Measurements from ENCODE around the gene SETD7. TPM values are rescaled to one million over a fixed set of nuclear protein-coding genes. Genes with fewer than 3 reads are reported as not detected.

Gene SETD7
- total RNA-seq, 2 donors from 2014 or later, result 71.7 to 100 TPM

- DNase-seq (ENCODE audit: low spot score), result no peak
- 74% methylated on average over 6 of the region's 6 CpGs for WGBS
- Histone ChIP-seq H3K36me3 (no peaks in the 10 kb centered on the region), H3K4me1 (replicated peaks) (no peaks in the 10 kb centered on the region), H3K4me3 (no peak overlapping the region), H3K27ac (no peak overlapping the region), H3K27me3 (replicated peaks; ENCODE audit: insufficient read depth) (no peaks in the 10 kb centered on the region), H3K9me3 (no peaks in the 10 kb centered on the region)
- no peak for TF ChIP-seq CTCF (IDR thresholded peaks at IDR 0.05)
- TF ChIP-seq POLR2AphosphoS5 (IDR thresholded peaks at IDR 0.05), result no peak
- no peak for TF ChIP-seq POLR2A (IDR thresholded peaks at IDR 0.05)
- intact Hi-C loops (cut with DNase I), result loop anchor here (5.0 kb wide), 1 partner anchor 53 kb away; no protein-coding TSS in a partner anchor
Measured at GRCh38 chr4:139599594-139600374, 43.8 kb upstream of the SETD7 start.

GRCh38 chr4:139599076-139599475 is 43.1 kb upstream of the SETD7 start:
- H3K4me3 ChIP-seq, result no peak overlapping the region
- H3K36me3 ChIP-seq, result no peaks in the 10 kb centered on the region
- TF ChIP-seq POLR2AphosphoS5 (IDR thresholded peaks at IDR 0.05) (no peak), CTCF (IDR thresholded peaks at IDR 0.05) (no peak), POLR2A (IDR thresholded peaks at IDR 0.05) (no peak)
- no peaks in the 10 kb centered on the region for H3K4me1 ChIP-seq (replicated peaks)
- no peaks in the 10 kb centered on the region for H3K27me3 ChIP-seq (replicated peaks; ENCODE audit: insufficient read depth)
- WGBS, result 90% methylated on average over 3 of the region's 3 CpGs
- no peaks in the 10 kb centered on the region for H3K9me3 ChIP-seq
- intact Hi-C loops (cut with DNase I), result no loop called here
- DNase-seq (ENCODE audit: low spot score), result no peak
- no peak overlapping the region for H3K27ac ChIP-seq

GRCh38 chr4:139596684-139597279 is 40.8 kb upstream of the SETD7 start:
- TF ChIP-seq POLR2A (IDR thresholded peaks at IDR 0.05) (no peak), CTCF (IDR thresholded peaks at IDR 0.05) (no peak)
- Histone ChIP-seq H3K4me1 (replicated peaks) (no peaks in the 10 kb centered on the region), H3K36me3 (no peaks in the 10 kb centered on the region), H3K27me3 (replicated peaks; ENCODE audit: insufficient read depth) (no peaks in the 10 kb centered on the region), H3K9me3 (no peaks in the 10 kb centered on the region), H3K27ac (no peak overlapping the region), H3K4me3 (no peak overlapping the region)
- WGBS, result 78% methylated on average over 4 of the region's 4 CpGs
- intact Hi-C loops (cut with DNase I), result loop anchor here (2.0 kb wide), 1 partner anchor 40 kb away; no protein-coding TSS in a partner anchor
- no peak for DNase-seq (ENCODE audit: low spot score)

GRCh38 chr4:139596034-139596683 is 40.1 kb upstream of the SETD7 start:
- 79% methylated on average over 3 of the region's 3 CpGs for WGBS
- DNase-seq (ENCODE audit: low spot score), result no peak
- Histone ChIP-seq H3K27ac (no peak overlapping the region), H3K36me3 (no peaks in the 10 kb centered on the region), H3K9me3 (no peaks in the 10 kb centered on the region), H3K4me3 (no peak overlapping the region), H3K27me3 (replicated peaks; ENCODE audit: insufficient read depth) (no peaks in the 10 kb centered on the region), H3K4me1 (replicated peaks) (no peaks in the 10 kb centered on the region)
- TF ChIP-seq POLR2AphosphoS5 (IDR thresholded peaks at IDR 0.05), result no peak
- no peak for TF ChIP-seq POLR2A (IDR thresholded peaks at IDR 0.05)
- intact Hi-C loops (cut with DNase I), result loop anchor here (2.0 kb wide), 1 partner anchor 41 kb away; no protein-coding TSS in a partner anchor

GRCh38 chr4:139594591-139595185 is 38.7 kb upstream of the SETD7 start:
- Histone ChIP-seq H3K4me1 (replicated peaks) (no peaks in the 10 kb centered on the region), H3K36me3 (no peaks in the 10 kb centered on the region), H3K4me3 (no peak overlapping the region), H3K27ac (no peak overlapping the region), H3K9me3 (no peaks in the 10 kb centered on the region), H3K27me3 (replicated peaks; ENCODE audit: insufficient read depth) (no peaks in the 10 kb centered on the region)
- TF ChIP-seq POLR2AphosphoS5 (IDR thresholded peaks at IDR 0.05) (no peak), POLR2A (IDR thresholded peaks at IDR 0.05) (no peak), CTCF (IDR thresholded peaks at IDR 0.05) (no peak)
- no peak for DNase-seq (ENCODE audit: low spot score)
- 92% methylated on average over 5 of the region's 5 CpGs for WGBS
- intact Hi-C loops (cut with DNase I), result no loop called here

Measured in prostate gland (tissue), 2 donors.